SKM-1 treated with dmso at 0.1 percent for 144 hours (cell line): ENCODE data around the gene FYN.
"Not testable (repeated sequence)": the region's sequence is repeated elsewhere in the genome, so short reads cannot be mapped to it uniquely, and the experiment has no call there.

Experiments used
- DNase-seq: peaks from one replicate; lab custom pipeline; 2025; ENCODE audit not compliant: unreplicated experiment; lab: John Stamatoyannopoulos, UW

FYN gene

DNA sequence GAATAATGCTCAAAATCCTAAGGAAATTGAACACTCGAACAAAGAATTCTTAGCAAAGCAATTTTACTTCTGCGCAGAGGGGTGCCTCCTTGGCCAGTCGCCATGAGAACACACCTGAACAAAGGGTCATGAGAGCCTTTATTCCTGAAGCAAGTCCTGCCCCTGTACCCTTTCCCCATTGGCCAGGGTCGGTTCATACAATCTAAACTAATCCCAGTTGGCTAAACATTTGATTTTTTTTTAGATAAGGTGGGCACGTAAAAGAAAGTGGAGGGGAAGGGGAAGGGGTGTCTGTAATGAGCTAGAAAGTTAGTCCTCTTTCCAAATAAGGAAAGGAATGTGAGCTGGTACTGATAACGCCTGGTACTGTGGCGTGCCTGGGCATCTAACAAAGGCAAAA, 37.9 kb downstream of the FYN start:
- not testable (repeated sequence) for DNase-seq

GRCh38 chr6:111834356-111834755, 38.9 kb downstream of the FYN start:
- DNase-seq, result no peak

- no peak for DNase-seq
These were observed 40.3 kb downstream of the FYN start for GRCh38 chr6:111832833-111833418.

GRCh38 chr6:111831408-111831807, 41.8 kb downstream of the FYN start:
- no peak for DNase-seq

- DNase-seq, result no peak
These were observed 43.3 kb downstream of the FYN start for GRCh38 chr6:111829998-111830397.

- DNase-seq, result no peak
These were observed 43.7 kb downstream of the FYN start for GRCh38 chr6:111829581-111829980.

GRCh38 chr6:111828809-111829208, 44.4 kb downstream of the FYN start:
- no peak for DNase-seq

DNA sequence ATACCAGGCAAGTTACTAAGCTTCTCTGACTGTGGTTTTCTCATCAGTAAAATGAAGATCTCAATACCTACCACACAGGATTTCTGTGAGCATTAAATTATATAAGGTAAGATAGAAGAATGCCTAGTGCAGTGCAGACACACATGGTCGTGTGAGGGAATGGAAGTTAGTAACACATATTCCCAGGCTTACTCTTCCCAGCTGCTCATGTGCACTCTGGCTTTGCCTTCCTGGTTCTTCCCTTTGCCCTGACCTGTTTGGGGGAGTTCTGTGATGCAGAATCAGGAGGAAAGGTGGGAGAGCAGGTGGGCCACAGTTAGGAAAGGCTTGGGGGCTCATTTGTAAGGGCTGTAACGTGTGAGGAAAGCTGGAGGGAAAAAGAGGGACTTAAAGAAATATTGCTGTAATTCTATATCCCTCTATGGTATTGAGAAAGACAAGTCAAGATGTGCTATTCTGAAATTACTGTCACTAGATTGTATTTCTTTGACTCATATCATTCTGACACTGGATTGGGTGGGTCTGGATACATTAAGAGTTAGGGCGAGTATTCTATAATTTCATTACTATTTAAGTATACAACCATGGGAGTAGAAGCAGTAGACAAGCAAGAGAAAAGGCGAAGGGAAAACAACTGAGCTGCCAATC, 47.7 kb downstream of the FYN start:
- no peak for DNase-seq

DNA sequence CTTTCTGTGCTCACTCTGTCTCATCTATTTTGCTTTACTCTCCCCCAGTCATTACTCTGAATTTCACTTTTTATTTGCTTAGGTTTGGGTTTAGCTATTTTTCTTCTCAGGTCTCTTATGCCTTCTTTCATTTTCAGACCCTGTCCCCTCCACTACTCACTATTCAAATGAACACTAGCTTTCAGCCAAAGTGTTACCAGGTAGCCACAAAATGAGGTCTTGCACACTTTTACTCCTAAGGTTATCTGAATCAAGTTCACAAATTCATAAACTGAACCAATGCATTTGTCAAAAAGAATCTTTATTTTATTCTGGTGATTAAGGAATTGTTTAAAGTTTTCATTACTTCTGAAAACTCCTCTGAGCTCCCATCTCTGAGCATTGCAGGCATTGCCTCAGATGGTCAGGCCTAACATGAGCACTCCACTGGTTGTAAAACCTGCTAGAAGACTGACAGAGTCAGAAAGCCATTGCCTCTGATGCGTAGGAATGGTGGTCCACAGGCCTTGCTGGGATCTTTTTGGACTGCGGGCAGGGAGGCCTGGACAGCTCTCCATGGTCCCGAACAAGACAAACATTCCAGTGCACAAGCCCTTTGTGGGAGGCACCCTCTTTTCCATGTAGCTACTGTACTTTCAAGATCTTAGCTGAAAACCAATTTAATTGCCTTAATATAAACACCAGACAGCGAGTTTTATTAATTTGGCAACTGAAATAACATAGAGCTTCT, 48.5 kb downstream of the FYN start:
- no peak for DNase-seq

DNA sequence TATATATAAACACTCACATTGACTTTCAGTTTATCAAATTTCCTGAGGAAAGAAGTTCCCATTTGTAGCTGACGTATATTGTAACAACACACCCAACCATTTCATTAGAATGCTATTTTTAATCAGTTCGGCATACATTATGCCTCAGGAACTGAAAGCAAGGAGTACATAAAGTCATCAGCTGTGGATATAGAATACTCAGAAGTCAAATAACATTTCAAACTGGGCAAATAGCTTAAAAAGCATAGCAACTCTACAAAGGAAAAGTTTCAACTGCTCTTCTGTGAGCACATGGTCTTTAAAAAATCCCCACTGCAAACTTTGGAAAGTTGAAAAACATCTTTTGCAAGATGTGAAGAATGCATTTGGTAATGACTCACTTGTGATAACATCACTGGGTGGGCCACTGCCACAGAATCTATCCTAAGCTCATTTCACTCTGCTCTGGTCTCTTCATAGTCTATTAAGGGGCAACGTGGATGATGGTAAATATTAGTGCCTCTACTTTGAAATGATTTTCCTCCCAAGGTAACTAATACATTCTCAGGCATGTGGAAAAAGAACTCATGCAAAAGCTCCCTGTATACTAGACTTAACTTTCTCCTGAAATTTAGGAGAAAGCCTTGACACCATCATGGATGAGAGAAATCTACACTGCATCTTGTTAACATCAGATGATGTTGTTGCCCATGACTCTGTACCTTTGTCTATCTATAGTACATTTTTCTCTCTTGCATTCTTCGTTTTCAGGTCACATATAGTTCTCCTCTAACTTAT, 49.2 kb downstream of the FYN start:
- DNase-seq, result no peak

DNA sequence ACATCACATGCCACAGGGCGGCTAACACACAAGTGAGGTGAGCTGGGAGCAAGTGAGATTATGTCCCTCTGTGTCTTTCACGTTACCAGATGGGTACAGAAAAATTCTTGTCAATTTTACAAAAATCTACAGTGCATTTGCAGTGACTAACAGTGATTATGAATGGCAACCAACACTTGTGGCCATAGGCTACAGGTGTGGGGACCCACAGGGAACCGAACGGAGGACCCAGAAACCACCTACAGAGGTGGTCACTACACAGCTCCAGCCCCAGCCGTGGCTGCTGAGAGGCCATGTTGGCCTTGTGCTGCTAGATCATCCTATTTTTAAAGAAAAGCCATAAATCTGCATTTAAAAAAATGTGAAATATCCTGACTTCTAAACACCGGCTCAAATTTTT, 50.2 kb downstream of the FYN start:
- no peak for DNase-seq

- no peak for DNase-seq
These were observed 53.8 kb downstream of the FYN start for GRCh38 chr6:111819458-111819857.

DNA sequence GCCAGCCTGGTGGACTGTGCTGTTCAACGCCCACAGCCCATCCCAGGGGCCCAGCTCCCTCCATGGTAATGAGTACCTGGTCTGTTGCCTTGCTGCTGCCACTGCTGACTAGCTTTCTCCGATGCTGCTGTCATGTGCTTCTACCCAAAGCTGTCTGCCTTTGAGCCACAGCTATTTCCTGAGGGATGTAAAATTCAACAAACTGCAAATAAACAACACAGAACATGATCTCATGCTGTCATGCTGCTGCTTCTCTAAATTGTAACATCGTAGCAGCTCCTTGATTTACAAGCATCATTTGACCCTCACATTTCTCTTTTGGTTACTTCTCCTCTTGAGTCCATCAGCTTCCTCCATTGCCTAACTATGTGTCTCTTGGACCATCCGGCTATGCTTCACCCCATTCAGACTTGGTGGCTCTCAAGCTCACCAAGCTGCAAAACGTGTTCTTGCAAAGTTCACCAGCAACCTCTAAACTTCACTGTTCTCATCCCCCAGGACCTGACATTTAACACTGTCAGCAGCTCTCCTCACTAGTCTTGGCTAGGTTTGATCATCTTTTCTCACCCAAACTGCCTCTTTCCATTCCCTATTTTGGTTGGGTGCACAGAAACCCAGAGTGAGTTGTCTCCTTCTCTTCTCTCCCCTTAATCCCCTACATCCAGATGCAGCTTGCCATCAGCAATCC, 54.6 kb downstream of the FYN start:
- DNase-seq, result no peak

GRCh38 chr6:111817451-111818120, 55.7 kb downstream of the FYN start:
- DNase-seq, result no peak

GRCh38 chr6:111813677-111814310, 59.5 kb downstream of the FYN start:
- DNase-seq, result no peak

DNA sequence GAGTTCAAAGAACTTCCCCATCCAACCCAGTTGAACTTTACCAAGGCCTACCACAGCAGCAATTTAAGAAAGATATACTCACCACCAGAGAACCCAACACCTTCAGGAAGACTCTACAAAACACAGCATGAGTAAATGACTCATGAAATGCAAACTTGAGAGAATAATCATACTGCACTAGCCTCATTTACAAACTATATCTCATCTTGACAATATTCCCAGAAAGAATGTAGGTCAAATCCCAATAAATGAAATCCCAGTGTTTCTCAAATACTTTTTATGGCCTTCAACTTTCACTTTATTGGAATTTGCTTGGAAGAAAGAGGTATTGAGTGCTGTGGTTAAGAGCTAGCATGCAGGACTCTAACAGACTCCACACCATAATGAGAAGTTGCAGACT, 60.0 kb downstream of the FYN start:
- DNase-seq, result no peak

DNA sequence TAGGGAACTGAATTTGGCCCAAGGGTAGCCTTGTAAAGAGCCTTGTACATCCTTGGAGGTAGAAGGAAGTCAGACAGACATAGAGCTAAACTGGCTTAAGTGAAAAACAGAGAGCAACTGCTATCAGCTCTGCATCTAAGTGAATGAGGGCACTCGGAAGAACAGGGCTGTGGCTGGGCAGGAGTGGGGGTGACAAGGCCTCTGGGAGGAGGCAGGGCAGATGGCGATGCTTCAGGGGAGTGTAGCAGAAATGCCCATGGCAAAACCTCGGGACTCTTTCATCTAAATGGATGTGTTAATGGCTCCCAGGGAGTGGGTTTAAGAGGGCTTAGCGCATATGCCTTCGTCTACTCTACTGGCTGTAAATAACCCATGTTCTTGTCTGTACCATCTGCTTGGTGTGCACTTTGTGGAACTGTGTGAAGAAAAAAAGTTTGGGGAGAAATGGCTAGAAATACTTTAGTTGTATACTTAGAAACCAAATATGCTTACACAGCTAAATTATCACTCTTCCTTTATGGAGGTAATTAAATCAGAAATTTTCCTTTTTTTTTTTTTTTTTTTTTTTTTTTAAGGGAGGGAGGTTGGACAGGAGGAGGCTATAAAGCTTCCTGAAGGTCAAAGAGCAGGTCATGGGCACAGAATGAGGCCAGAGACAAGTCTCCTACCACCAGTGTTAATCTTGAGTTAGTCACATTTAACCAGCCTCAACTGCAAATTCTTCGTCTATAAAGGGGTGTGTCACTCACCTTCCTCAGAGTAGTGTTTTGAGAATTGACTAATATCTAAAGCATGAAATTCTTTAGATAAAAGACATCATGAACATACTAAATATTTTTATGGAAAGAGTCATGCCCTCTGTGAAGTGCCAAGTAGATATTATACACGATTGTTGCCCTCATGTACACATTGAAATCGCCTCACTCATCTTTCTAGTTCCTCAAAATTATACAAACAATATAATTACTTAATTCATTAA, 60.9 kb downstream of the FYN start:
- DNase-seq, result no peak

DNA sequence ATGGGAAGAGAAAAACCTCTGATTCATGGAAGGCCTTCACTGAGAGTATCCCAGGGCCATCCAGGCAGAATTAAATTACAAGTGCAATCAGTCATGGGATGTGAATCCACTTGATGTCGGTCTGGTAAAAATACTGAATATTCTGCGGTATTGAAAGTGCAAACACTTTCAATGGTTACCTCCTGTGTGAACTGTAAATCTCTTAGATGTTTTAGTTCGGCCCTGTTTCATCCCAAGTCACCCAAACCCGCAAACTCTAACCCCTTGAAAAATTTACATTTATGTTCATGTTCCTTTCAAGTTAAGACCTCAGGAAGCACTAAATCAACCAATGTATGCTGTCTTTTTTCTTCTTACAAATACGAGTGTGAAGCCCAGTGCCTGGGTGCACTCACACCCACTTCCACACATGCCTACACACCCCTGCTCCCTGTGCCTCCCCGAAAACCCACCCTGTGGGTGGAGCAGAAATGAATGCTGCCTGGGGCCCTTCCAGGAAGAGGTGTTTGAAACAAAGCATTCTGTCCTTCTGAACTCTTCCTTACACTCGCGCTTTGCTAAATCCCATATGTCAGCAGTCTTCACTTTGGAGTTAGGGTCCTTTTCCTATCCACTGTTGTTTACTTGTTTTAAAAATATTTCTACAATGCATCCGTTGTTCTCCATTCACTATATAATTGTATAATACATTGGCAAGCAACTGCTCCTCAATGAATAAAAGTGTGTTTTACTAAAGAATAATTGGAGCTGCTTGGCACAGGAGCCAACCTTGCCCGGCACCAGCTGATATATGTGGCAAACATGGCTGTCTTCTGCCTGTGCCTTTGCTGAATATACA, 62.7 kb downstream of the FYN start:
- no peak for DNase-seq
